GM18519 (cell line): ENCODE data around the gene IGFBP6.

Experiments
- ATAC-seq: cut with Tn5 transposase; IDR thresholded peaks from one replicate; pipeline ENCODE4 v1.9.1; 2021; ENCODE audit warnings: mild to moderate bottlenecking, moderate library complexity; ENCODE audit not compliant: unreplicated experiment, low FRiP score

IGFBP6 gene

GRCh38 chr12:53058674-53059433 is 38.6 kb upstream of the IGFBP6 start:
- no peak for ATAC-seq

GRCh38 chr12:53059434-53060063 is 37.9 kb upstream of the IGFBP6 start:
- ATAC-seq, result no peak

- no peak for ATAC-seq
Observed at GRCh38 chr12:53060064-53060720, 37.3 kb upstream of the IGFBP6 start.

GRCh38 chr12:53060721-53061276 is 36.7 kb upstream of the IGFBP6 start:
- ATAC-seq, result no peak

GRCh38 chr12:53061404-53062010 is 36.0 kb upstream of the IGFBP6 start:
- no peak for ATAC-seq

- ATAC-seq, result no peak
Observed at GRCh38 chr12:53062011-53062961, 35.2 kb upstream of the IGFBP6 start.

GRCh38 chr12:53062977-53063707 is 34.3 kb upstream of the IGFBP6 start:
- ATAC-seq, result no peak

GRCh38 chr12:53063708-53064612 is 33.5 kb upstream of the IGFBP6 start:
- ATAC-seq, result no peak

- no peak for ATAC-seq
Observed at GRCh38 chr12:53064613-53065436, 32.6 kb upstream of the IGFBP6 start.

- ATAC-seq, result no peak
Observed at GRCh38 chr12:53065470-53065869, 32.0 kb upstream of the IGFBP6 start.

GRCh38 chr12:53065975-53066931 is 31.2 kb upstream of the IGFBP6 start:
- no peak for ATAC-seq

GRCh38 chr12:53067074-53067992 is 30.1 kb upstream of the IGFBP6 start:
- ATAC-seq, result no peak

GRCh38 chr12:53067993-53068770 is 29.3 kb upstream of the IGFBP6 start:
- ATAC-seq, result no peak

- no peak for ATAC-seq
Observed at GRCh38 chr12:53068811-53069585, 28.5 kb upstream of the IGFBP6 start.
